T-helper 9 cell (primary cell): Measurements from ENCODE around the gene SLC13A2.
"Not testable (repeated sequence)": the region's sequence is repeated elsewhere in the genome, so short reads cannot be mapped to it uniquely, and the experiment has no call there.

Source experiments
- DNase-seq: peaks from one replicate; pipeline ENCODE4 v3.0.0-alpha.2; 2020

Gene SLC13A2

DNA sequence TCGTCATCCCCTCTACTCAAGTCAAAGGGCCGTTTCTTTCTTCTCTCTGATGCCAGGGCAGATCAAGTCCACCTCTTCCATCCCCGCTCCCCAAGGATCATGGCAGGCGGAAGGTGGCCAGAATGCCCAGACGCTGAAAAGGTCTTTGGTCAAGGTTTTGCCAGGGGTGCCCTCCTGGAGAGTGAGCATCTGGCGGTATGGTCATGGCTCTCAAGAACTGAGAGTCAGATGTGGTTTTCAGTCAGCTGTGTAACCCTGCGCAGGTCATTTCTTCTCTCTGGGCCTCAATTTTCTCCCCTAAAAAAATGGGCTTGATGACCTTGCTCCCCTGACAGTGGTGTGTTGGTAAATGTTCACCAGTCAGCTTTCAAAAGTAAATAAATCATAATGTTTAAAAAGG, 45.1 kb downstream of the SLC13A2 start:
- DNase-seq, result no peak

DNA sequence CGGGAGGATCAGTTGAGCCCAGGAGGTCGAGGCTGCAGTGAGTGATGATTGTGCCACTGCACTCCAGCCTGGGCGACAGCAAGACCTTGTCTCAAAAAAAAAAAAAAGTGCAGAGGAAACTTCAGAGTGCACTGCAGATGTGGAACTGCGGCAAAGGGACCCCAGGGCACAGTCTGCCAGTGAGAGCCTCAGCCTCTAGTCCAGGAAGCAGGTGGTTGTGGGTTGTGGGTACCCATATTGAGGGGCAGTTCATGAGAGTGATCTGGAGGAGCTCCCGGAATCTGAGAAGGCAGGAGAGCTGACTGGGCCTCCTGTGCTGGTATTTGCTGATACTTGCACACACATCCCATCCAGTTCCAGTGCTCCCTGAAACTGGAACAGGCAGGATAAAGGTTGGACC, 45.8 kb downstream of the SLC13A2 start:
- no peak for DNase-seq

DNA sequence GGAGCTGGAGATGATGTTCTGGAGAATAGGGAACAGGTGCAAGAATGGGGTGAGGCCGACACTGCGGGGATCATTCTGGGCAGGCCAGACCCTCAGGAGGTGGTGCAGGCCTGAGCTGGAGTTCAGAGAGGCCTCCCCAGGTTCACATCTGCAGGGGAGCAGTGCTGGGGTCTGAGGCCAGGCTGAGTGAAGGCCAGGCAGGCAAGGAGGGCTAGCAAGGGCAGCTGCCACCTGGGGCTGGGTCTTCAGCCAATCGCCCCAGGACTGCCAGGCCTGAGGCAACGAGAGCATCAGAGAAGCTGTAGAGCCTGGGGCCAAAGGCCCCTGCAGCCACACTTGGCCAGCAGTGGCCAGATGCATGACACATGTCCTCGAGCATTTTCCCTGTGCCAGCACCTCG, 47.2 kb downstream of the SLC13A2 start:
- DNase-seq, result no peak

DNA sequence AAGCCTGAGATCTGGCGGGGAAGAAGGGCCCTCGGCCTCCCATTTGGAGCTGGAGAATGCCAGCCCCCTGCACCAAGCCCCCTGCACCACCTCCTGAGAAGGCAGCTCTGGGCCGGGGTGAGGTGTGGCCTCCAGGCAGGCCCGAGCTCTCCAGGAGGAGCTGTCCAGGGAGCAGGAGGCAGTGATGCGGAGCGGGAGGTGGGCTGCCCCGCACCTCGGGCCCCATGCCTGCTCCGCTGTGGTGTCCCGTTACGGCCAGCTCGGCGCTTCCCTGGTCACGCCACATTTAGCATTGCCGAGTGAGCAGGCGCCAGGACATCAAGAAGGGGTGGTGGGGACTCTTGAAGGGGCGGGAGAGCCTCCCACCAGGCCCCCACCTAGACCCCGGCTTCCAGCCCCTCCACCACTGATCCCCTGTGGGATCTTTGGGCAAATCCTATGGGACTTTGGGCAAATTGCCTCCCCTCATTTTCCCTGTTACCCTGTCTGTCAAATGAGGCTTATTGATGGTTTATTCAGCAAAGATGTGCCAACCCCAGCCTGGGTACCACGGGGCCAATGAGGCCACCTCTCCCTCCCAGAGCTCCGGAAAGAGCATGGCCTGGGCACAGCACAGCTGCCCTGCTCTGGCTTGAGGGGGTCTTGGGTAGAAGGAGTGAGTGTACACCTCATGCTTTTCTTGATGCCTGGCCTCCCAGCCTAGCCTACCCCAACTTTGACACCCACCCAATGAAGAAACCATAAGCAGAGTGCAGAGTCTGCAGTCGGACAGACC, 48.1 kb downstream of the SLC13A2 start:
- no peak for DNase-seq

DNA sequence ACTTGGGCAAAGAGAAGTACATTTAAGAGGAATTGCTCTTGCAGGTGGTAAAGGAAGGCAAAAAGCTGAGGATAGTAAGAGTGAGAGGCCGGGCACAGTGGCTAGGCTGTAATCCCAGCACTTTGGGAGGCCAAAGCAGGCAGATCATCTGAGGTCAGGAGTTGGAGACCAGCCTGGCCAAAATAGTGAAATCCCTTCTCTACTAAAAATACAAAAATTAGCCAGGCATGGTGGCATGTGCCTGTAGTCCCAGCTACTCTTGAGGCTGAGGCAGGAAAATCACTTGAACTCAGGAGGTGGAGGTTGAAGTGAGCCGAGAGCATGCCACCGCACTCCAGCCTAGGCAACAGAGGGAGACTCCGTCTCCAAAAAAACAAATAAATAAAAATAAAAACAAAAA, 48.8 kb downstream of the SLC13A2 start:
- DNase-seq, result not testable (repeated sequence)

DNA sequence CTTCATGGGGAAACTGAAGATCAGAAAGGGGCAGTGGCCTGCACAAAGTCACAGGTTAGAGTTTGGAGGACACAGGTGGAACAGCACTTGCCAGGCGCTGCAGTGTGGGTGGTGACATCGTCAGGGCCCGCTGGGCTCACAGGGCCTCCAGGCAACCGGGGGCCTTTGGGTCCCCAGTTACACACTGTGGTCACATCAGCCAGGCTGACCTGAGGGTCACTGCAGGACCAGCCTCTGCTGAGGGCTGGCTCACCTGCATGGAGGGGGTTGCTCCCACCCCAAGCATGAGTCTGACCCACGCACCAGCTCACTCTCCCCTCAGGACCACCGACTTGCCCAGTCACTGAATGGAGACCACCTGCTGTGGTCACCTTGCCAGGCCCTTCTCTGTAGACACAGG, 49.7 kb downstream of the SLC13A2 start:
- DNase-seq, result no peak

DNA sequence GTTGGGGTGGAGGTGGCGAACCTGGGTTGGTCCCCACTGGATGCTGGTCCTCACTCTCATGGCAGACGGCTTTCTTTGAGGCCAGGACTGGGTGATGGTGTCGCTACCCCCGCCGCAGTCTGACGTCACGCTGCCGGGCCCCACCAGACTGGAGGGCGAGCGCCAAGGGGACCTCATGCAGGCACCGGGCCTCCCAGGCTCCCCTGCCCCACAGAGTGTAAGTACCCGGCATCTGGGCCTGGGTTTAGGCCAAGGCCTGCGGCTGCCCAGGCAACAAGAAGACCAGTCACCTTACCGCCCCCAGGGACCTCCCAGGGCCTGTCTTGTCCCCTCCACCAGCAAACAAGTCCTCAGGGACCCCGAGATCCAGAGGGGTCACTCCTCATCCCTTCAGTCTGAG, 50.4 kb downstream of the SLC13A2 start:
- no peak for DNase-seq

DNA sequence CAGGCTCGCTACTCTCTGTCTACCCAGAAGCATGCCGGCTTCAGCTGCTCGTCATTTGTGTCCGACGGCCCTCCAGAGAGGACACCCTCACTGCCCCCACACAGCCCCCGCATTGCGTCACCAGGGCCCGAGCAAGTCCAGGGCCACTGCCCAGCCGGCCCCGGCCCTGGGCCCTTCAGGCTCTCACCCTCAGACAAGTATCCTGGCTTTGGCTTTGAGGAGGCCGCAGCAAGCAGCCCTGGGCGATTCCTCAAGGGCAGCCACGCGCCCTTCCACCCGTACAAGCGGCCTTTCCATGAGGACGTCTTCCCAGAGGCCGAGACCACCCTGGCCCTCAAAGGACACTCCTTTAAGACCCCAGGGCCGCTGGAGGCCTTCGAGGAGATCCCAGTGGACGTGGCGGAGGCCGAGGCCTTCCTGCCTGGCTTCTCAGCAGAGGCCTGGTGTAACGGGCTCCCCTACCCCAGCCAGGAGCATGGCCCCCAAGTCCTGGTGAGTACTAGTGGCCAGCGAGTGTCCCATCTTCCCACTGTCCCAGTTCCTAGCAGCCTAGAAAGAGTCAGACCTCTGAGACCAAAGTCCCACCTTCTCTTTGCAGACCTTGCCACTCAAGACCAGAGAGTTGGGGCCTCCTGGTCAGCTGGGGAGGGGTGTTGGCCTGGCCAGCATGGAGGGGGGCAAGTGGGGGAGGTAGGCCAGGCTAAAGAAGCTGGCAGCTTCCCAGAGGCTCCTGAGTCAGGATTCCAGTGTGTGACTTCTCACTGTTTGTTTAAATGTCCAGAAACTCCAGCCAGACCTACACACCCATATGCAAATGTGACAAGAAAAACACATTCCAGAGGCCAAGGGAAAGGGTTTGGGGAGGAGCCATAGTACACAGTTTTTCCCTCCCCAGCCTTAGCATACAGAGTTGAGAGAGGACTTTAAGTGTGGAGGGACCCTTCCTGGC, 51.3 kb downstream of the SLC13A2 start:
- no peak for DNase-seq

DNA sequence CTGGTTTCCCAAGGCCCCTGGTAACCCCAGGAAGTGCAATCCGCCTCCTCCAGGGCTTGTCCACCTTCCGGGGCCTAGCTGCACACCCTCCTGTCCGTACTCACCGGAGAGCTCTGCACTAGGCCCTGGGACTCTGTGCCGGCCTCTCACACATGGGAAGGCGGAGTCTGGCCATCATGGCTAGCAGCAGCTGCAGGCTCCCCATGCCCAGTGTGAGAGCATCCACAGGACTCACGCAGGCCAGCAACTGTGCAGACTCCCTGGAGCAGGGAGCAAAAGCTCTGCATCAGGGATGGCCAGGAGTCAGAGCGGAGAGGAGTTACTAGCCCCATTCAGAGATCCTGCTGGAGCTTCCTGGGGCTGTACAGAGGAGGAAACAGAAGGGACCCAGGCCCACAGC, 52.9 kb downstream of the SLC13A2 start:
- no peak for DNase-seq

DNA sequence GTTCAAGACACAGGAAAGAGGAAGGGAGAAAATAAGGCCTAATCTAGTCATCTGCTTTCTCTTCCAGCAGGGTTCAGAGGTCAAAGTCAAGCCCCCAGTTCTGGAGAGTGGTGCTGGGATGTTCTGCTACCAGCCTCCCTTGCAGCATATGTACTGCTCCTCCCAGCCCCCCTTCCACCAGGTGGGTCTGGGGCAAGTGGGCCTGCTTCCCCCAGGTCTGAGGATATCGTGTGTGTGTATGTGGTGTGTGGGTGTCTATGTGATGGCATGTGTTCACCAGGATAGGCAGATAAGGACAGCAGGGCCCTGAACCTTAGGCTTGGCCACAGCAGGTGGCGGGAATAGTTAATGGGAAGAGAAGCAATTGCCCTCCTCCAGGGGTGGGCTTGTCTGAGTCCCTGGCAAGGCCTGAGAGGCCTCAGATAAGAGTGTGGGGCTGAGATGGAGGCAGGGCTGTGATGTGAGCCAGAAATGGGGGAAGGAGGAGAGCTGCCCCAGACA, 53.8 kb downstream of the SLC13A2 start:
- DNase-seq, result no peak

DNA sequence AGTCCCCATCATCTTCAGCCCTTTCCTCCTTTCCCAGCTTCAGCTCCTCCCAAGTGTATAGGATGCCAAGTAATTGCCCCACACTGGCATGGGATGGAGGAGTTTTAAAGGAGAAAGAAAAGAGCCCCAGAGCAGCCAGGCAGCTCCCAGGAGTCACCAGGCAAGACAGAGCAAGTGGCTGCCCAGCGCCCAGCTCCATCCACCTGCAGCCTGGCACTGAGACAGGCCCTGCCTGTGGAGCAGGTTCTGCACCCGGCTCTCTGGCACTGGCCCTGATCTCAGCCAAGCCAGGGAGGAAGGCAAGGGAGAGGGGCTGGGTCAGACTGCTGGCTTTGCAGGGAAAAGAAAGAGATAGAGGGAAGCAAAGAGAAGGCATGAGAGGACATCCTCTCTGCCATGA, 54.4 kb downstream of the SLC13A2 start:
- DNase-seq, result no peak

DNA sequence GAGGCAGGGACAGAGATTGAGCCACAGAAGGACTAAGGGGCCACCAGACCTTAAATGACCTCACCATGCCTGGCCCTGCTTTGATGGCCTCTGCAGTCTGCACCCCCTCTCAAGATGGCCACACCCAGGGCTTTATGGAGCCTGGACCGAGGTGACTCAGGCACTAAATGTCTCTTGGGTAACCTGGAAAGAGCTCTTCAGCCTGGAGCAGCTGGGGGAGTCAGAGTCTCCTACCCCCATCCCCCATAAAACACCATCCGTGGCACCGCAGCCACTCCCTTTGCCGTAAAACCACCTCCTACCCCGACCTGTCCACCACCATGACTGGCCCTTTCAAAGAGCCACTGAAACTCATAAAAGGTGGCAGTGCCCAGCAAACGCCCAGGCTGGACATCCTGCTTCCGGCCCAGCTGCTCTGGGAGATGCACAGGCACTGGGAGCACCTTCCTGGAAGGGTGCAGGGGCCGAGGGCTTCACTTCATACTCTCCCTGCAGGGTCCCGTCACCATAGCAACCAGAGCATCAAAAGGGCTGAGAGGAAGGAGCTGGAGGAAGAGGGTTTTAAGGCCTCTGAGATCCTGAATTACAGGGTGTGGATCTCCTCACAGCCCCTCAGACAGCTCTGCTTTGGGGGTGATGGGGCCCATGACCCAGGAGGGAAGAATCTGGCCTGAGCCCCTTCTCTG, 55.0 kb downstream of the SLC13A2 start:
- no peak for DNase-seq

DNA sequence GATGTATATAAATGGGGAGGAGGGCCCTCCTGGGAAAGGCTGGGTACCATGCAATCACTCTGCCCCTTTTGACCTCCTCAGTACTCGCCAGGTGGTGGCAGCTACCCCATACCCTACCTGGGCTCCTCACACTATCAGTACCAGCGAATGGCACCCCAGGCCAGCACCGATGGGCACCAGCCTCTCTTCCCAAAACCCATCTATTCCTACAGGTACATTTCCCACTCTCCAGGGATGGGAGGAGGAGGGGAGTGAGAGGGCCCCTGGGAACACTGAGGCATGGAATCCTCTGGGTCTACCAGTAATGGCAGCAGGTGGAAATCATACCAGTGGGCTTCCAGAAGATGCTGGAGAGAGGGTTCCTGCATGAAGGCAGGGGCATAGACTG, 55.6 kb downstream of the SLC13A2 start:
- no peak for DNase-seq

DNA sequence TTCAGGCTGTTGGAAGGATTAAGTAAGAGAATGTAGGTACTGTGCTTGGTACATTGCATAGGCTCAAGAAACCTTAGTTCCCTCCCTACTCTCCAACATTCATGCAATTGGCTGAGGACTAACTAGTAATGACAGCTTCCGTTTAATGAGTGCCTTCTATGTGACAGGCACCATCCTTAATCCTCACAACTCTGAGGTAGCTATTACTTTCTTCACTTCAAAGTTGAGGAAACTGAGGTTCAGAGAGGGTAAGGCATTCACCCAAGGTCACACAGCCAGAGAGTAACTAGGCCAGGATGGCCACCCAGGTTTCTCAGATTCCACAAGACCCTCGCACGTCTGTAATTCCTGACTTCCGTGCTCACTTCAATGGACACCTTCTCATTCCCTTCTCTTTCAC, 56.8 kb downstream of the SLC13A2 start:
- DNase-seq, result no peak

DNA sequence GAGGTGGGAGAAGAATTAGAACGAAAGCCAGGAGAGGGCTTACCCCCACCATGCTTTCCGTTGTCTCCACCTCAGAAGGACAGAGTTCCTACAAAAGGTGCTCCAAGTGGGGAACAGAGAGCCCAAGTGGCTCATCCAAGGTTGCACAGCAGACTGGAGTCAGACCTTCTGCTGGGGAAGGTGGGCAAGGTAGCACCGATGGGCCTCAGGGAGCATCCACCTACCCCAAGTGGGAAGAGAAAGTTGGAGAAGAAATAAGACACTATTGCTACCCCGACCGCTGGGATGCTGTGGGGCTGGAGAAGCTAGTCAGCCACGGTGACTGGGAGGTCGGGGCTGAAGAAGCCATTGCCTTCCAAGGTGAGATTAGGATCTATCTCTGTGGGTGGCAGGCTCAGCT, 57.5 kb downstream of the SLC13A2 start:
- no peak for DNase-seq

DNA sequence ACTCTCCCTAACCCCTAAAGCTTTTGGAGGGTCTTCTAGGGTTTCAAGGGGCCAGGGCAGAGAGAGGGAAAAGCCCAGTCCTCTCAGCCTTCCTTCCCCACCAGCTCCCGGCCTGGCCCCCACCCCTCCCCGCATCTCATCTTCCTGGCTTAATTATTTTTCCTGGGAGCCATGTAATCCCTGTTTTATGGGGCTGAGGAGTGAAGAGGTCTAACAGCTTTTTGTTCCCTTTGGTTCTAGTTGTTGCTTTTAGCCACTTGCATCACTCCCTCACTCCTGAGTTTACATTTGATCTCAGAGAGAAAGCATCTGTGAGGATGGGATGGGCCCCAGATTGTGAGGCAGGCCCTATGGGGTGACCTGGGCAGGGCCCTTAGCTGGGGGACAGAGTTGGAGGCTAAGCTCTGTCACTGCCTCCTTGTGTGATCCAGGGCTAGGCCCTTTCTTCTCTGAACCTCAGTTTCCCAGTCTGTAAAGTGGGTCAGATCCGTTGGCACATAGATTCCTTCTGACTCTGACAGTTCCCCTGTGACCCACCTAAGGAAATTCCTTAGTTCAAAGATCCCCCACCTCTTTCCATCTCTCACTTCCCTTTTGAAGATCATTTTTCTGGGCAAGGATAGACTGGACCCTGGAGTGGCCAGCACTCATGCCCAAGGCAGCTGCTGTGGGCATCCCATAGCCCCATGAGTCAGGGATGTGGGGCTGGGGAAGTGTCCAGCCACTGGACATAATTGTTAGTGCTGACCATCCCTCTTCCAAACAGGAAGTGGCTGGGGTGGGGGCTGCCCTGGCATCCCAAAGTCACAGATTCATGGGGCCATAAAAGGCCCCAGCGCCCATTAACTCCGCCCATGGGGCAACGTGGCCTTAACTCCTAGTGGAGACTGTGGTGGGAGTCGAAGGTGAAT, 58.9 kb downstream of the SLC13A2 start:
- DNase-seq, result no peak

DNA sequence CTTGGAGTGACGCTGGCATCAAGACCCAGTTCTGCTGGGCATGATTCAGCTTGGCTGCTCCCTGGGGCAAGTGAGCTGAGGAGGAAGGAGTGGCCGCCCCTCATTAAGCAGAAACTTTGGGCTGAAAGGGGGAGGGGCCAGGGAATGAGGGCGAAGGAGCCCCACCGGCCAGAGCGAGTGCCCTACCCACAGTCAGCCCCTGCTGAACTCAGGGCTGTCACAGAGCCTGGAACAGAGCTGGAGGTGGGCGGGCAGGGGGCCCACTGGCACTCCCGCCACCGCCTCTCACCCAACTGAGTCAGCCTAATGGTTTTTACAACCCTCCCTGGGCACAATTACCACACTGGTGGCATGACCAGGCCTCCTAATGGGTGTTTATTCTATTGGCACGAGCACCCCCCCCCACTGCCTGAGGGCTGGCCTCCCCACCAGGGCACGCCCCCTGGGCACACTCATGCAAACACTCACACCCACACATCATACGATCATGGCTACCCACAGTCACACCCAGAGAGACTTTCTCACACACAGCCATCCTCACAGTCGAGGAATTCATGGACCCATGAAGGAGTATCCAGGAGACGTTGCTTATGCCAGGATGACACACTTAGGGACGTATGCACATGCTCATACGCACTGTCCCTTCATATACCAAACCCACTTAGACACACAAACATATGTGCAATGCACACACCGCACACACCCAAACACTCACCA, 59.8 kb downstream of the SLC13A2 start:
- no peak for DNase-seq

DNA sequence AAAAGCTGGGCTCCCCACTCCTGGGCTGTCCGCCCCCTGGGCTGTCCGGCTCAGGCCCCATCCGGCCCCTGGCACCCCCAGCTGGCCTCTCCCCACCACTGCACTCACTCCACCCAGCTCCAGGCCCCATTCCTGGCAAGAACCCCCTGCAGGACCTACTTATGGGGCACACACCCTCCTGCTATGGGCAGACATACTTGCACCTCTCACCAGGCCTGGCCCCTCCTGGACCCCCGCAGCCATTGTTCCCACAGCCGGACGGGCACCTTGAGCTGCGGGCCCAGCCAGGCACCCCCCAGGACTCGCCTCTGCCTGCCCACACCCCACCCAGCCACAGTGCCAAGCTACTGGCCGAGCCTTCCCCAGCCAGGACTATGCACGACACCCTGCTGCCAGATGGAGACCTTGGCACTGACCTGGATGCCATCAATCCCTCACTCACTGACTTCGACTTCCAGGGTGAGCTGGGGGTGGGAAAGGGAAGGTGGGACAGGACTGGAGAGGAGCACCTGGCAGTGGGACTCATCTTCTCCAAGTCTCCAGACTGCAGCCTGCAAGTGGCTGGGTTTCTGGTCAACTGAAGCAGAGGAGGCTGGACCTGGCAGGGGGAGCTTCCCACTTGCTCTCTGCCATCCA, 61.4 kb downstream of the SLC13A2 start:
- DNase-seq, result no peak

DNA sequence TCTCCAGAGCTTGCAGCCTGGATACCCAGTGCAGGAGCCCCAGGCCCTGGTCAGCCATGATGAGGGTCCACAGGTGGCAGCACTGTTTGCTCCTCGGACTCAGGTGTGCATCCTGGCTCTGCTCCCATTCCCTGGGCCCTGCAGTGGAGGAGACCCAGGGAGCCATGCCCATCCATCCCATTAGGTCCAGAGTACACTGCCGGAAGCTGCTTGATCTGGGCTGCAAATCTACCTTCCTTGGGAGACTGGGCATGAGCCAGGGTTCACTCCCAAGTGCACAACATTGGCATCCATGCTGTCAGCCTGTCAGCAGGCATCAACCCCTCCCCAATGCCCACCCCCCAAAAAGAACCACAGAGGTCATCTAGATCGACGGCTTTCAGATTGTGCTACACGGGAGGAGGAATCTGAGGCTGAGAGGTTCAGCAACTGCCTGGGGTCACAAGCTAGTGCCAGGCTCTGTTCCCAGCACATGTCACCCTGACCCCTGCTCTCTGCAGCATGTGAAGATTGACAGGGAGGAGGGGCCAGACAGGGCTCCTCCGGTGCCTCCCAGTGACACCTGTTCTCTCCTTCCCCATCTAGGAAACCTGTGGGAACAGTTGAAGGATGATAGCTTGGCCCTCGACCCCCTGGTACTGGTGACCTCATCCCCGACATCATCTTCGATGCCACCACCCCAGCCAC, 63.2 kb downstream of the SLC13A2 start:
- no peak for DNase-seq

DNA sequence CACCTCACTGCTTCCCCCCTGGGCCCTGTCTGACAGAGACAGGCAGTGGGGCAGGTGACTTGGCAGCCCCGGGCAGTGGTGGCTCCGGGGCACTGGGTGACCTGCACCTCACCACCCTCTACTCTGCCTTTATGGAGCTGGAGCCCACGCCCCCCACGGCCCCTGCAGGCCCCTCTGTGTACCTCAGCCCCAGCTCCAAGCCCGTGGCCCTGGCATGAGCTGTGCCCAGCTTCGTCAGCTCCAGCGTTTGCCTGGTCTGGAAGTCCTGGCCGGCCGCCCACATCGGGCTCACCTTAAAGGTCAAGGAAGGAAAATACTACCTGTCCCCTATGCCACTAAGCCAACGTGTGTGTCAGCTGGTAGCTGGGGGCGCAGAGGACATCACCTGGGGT, 63.8 kb downstream of the SLC13A2 start:
- no peak for DNase-seq
